Medulla oblongata (tissue), 1 donor: ENCODE results near the gene RAPSN.

Experiments
- DNase-seq: peaks from one replicate; pipeline ENCODE4 v3.0.0-alpha.2; 2015; ENCODE audit errors: extremely low spot score

RAPSN gene

DNA sequence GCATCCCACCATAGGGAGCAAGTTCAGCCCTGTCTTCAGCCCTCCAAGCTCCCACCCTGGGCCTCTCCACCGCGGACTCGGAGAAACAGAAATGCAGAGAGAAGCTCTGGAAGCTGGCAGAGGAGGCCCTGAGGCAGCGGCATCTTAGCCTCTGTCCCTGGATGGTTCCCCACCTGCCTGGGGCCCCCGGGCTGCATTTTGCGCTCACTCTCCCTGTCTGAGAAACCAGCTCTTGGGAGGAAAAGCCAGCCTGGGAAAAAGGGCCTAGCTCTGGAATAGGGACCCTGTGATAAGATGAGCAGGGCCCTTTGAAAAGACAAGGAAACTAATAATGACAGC, 58.5 kb downstream of the RAPSN start:
- DNase-seq: no peak

DNA sequence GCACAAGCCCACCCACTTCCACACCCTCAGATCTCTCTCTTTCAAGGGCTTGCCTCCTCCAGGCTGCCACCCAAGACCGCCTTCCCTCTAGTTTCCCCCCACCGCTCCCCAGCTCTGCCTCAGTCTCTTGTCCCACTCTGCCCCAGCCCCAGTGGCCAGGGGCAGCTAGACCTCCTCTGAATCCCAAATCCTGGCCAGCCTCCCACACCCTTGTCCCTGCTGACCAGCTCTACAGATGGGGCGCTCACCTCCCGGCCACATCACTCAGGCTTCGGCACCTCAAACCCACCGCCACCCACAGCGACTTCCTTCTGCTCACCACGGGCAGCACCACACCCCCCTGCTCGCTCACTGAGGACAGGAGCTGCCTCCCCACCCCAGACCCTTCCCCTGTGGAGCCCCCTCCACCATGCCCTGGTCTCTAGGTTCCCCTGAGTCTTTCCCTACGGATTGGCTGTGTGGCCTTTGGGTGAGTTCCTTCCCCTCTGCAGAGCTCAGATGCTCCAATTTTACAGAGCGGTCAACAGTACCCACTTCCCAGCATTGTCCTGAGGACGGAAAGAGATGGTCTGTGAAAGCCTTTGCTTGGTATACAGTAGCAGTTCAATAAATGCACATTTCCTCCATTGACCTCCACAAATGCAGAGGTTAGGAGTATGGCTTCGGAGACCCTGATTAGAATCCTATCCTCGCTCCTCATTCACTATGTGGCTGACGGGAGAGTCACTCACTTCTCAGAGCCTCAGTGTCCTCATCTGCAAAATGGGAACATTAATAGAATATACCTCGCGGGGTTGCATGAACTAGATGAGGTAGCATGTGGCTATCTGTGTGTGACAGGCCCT, 59.1 kb downstream of the RAPSN start:
- no peak for DNase-seq

DNA sequence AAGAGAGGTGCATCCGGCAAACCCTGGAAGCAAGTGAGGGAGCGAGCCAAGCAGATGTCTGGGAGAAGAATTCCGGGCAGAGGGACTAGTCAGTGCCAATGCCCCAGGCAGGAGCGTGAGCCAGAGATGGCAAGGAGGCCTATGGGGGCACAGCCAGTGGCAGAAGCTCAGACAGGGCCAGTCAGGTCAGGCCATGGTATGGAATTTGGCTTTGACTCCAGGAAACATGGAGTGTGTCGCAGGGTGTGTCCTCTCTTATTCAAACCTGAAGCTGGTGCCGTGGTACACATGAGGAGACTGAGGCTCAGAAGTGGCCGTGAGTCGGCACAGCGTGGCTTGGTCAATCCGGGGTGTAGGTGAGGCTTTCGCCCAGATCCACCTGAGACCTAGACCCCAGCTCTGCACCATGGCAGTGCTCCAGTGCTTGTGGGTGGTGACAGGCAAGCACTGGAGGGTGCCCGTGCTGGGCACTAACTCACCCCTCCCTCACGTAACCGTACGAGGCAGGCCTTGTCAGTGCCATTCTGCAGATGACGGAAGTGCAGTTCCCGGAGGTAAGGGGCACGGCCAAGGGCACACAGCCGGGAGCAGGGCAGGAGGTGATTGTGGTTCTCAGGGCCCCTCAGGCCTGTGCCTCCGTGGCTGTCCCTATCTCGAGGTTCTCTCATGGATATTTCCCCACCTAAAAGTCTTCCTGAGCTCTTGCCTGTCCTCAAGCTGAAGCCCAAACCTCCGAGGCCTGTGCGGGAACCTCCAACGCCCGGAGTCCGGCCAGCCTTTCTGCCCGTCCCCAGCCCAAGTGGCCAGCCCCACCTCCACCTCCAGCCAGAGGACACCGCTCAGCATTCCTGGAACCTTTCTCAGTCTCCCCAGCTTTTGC, 60.0 kb downstream of the RAPSN start:
- DNase-seq: no peak

DNA sequence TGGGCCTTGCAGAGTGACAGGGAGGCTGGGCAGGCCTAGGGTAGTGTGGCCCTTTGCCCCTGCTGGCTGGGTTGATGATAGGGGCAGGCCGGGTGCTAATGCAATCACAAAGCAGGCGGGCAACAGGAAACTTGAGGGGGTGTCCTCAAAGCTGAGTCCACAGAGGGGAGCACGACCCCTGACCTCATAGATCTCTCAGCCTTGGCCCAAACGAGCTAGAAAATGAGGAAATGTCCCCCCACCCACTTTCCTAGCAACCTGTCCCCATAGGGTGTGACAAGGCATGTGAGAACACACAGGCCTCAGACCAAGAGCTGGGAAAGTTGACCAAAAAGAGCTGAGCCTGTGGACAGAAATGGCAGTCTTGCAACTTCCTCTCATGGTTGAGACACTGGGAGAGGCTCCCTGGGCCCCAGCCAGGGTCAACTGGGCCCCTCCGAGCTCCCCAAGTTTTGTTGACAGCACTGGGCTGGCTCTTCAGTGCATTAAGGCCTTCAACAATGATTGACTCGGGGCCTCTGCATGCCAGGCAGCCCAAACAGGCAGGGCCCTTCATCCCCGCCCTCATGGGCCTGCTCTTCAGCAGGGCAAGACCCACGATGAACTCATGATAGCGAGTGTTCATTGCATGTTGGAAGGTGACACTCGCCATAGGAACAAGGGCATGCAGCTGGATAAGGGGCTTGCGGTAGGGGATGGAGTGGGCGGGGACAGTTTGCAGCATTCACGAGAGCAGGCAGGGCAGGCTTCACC, 60.8 kb downstream of the RAPSN start:
- DNase-seq: no peak
